ENCODE results near the gene ZDHHC8.

The ZDHHC8 gene

DNA sequence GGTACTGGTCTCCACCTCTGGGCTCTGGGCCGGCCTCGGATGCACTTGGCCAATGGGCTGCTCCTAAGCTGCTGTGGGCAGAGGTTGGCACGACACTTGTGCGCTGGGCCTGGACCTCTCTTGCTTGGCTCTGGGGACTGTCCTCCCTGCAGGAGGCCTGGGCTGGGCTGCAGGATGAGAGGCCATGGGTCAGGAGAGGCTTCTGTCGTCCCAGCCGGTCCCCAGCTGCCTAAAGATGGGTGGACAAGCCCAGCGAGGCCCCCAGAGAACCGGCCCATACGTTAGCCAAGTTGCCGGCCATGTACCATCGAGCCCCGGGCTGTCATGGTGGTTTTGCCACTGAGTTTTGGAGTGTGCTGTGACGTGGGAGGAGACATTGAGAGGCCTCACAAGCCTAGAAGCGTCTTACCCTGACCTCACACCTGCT is 20.9 kb downstream of the ZDHHC8 start:
- Histone ChIP-seq H3K4me3 (replicated peaks; ENCODE audit: insufficient read depth, low read length) (no peak overlapping the region), H3K27me3 (ENCODE audit: insufficient read depth, poor library complexity, severe bottlenecking) (peaks cover 7% of the 10 kb centered on the region), H3K27ac (replicated peaks) (no peak overlapping the region)
- no peak for DNase-seq (ENCODE audit: low read depth in 1 of 2, low spot score in 1 of 2)
- TF ChIP-seq REST (IDR thresholded peaks at IDR 0.05; ENCODE audit: insufficient replicate concordance, low read depth), result no peak
- TF ChIP-seq SPI1 (IDR thresholded peaks at IDR 0.05; ENCODE audit: borderline replicate concordance, low read depth), result no peak
- TF ChIP-seq POLR2AphosphoS5 (IDR thresholded peaks at IDR 0.05; ENCODE audit: low read depth), result no peak
- no peak for TF ChIP-seq CTCF (IDR thresholded peaks at IDR 0.05; ENCODE audit: insufficient read depth, low read length)
- TF ChIP-seq GABPA (IDR thresholded peaks at IDR 0.05; ENCODE audit: low read depth), result no peak

DNA sequence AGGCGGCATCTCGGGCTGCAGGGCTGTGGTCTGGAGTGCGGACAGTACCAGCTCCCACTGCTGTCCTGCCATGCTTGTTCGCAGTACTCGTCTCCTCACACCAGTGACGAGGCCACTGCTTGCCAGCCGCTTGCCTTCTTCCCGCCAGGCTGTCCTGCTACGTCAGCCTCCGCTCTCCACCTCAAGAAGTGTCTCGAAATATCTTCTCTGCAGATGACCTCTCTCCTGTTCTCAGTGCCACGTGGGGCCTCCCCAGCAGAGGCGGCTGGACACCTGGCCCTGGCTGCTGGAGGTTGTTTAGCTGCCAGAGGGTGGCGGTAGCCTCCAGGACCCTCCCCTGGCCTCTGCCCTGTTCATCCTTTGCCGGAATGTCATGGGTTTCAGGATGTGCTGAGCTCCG is 22.3 kb downstream of the ZDHHC8 start:
- TF ChIP-seq SPI1 (IDR thresholded peaks at IDR 0.05; ENCODE audit: borderline replicate concordance, low read depth) (no peak), CTCF (IDR thresholded peaks at IDR 0.05; ENCODE audit: insufficient read depth, low read length) (no peak), POLR2AphosphoS5 (IDR thresholded peaks at IDR 0.05; ENCODE audit: low read depth) (no peak), GABPA (IDR thresholded peaks at IDR 0.05; ENCODE audit: low read depth) (no peak), REST (IDR thresholded peaks at IDR 0.05; ENCODE audit: insufficient replicate concordance, low read depth) (no peak)
- H3K27ac ChIP-seq (replicated peaks), result no peak overlapping the region
- no peak for DNase-seq (ENCODE audit: low read depth in 1 of 2, low spot score in 1 of 2)
- H3K27me3 ChIP-seq (ENCODE audit: insufficient read depth, poor library complexity, severe bottlenecking), result peaks cover 7% of the 10 kb centered on the region
- no peak overlapping the region for H3K4me3 ChIP-seq (replicated peaks; ENCODE audit: insufficient read depth, low read length)

GRCh38 chr22:20154602-20155187 is 23.1 kb downstream of the ZDHHC8 start:
- no peak overlapping the region for H3K27ac ChIP-seq (replicated peaks)
- H3K4me3 ChIP-seq (replicated peaks; ENCODE audit: insufficient read depth, low read length), result no peak overlapping the region
- TF ChIP-seq GABPA (IDR thresholded peaks at IDR 0.05; ENCODE audit: low read depth), result no peak
- TF ChIP-seq CTCF (IDR thresholded peaks at IDR 0.05; ENCODE audit: insufficient read depth, low read length), result no peak
- no peak for TF ChIP-seq POLR2AphosphoS5 (IDR thresholded peaks at IDR 0.05; ENCODE audit: low read depth)
- no peak for TF ChIP-seq REST (IDR thresholded peaks at IDR 0.05; ENCODE audit: insufficient replicate concordance, low read depth)
- peaks cover 7% of the 10 kb centered on the region for H3K27me3 ChIP-seq (ENCODE audit: insufficient read depth, poor library complexity, severe bottlenecking)
- no peak for DNase-seq (ENCODE audit: low read depth in 1 of 2, low spot score in 1 of 2)

All from HL-60 (cell line).